Glutamatergic neuron (in vitro differentiated cells): Measurements from ENCODE around the gene ESR1. TPM values are rescaled to one million over a fixed set of nuclear protein-coding genes. Genes with fewer than 3 reads are reported as not detected.

Experiments
- DNase-seq: peaks from one replicate; pipeline ENCODE4 v3.0.0; 2022
- H3K27ac Mint-ChIP-seq: one replicate; pipeline ENCODE4 v1.8.0; 2020; ENCODE audit warnings: mild to moderate bottlenecking, mixed read lengths, inconsistent platforms; ENCODE audit not compliant: unreplicated experiment
- H3K27me3 Mint-ChIP-seq: one replicate; pipeline ENCODE4 v1.8.0; 2020; ENCODE audit warnings: mild to moderate bottlenecking, moderate library complexity, mixed read lengths, inconsistent platforms; ENCODE audit not compliant: unreplicated experiment
- H3K36me3 Mint-ChIP-seq: one replicate; pipeline ENCODE4 v1.8.0; 2020; ENCODE audit warnings: mild to moderate bottlenecking, mixed read lengths, inconsistent platforms; ENCODE audit not compliant: unreplicated experiment
- H3K4me1 Mint-ChIP-seq: one replicate; pipeline ENCODE4 v1.8.0; 2020; ENCODE audit warnings: mild to moderate bottlenecking, low read depth, mixed read lengths, inconsistent platforms; ENCODE audit not compliant: unreplicated experiment
- H3K4me3 Mint-ChIP-seq: one replicate; pipeline ENCODE4 v1.8.0; 2020; ENCODE audit warnings: mild to moderate bottlenecking, mixed read lengths, inconsistent platforms; ENCODE audit not compliant: unreplicated experiment
- H3K9me3 Mint-ChIP-seq: one replicate; pipeline ENCODE4 v1.8.0; 2020; ENCODE audit warnings: mild to moderate bottlenecking, moderate library complexity, mixed read lengths, inconsistent platforms; ENCODE audit not compliant: unreplicated experiment
- CTCF ChIP-seq: fragments of 200-600 bp; sonication (generic); IDR thresholded peaks from one replicate; pipeline ENCODE4 v1.5.0; 2021; ENCODE audit not compliant: partially characterized antibody, unreplicated experiment
- total RNA-seq: library from RNA; stranded (reverse); fragmentation: NEBNext Ultra II Directional; extraction: Animal tissue kit (Norgen Biotek cat#: 25700); gene quantifications from one replicate; pipeline ENCODE4 v1.2.1, GENCODE V29; 2021; ENCODE audit not compliant: unreplicated experiment

Gene ESR1
- total RNA-seq, 1 donor from 2014 or later, result not detected

- Mint-ChIP-seq H3K27me3 (no peaks in the 10 kb centered on the region), H3K9me3 (no peaks in the 10 kb centered on the region), H3K27ac (no peak overlapping the region), H3K4me1 (peaks cover 6% of the 10 kb centered on the region), H3K36me3 (no peaks in the 10 kb centered on the region), H3K4me3 (no peak overlapping the region)
- TF ChIP-seq CTCF, result no peak
- DNase-seq, result no peak
These were observed 289.5 kb downstream of the ESR1 start for GRCh38 chr6:152096863-152097496.

GRCh38 chr6:152098683-152099082 is 291.2 kb downstream of the ESR1 start:
- DNase-seq, result no peak
- no peak overlapping the region for H3K27ac Mint-ChIP-seq
- peaks cover 2% of the 10 kb centered on the region for H3K27me3 Mint-ChIP-seq
- H3K4me3 Mint-ChIP-seq, result no peak overlapping the region
- no peaks in the 10 kb centered on the region for H3K9me3 Mint-ChIP-seq
- H3K4me1 Mint-ChIP-seq, result peaks cover 6% of the 10 kb centered on the region
- TF ChIP-seq CTCF, result no peak
- no peaks in the 10 kb centered on the region for H3K36me3 Mint-ChIP-seq

GRCh38 chr6:152099446-152100182 is 292.1 kb downstream of the ESR1 start:
- no peaks in the 10 kb centered on the region for H3K9me3 Mint-ChIP-seq
- TF ChIP-seq CTCF, result no peak
- peaks cover 2% of the 10 kb centered on the region for H3K27me3 Mint-ChIP-seq
- H3K36me3 Mint-ChIP-seq, result no peaks in the 10 kb centered on the region
- DNase-seq, result no peak
- no peak overlapping the region for H3K4me3 Mint-ChIP-seq
- H3K4me1 Mint-ChIP-seq, result peaks cover 3% of the 10 kb centered on the region
- no peak overlapping the region for H3K27ac Mint-ChIP-seq

- peaks cover 2% of the 10 kb centered on the region for H3K27me3 Mint-ChIP-seq
These were observed 292.7 kb downstream of the ESR1 start for GRCh38 chr6:152100183-152100618.

More at GRCh38 chr6:152100183-152100618, 292.7 kb downstream of the ESR1 start:
- Mint-ChIP-seq H3K4me3 (no peak overlapping the region), H3K27ac (no peak overlapping the region), H3K36me3 (no peaks in the 10 kb centered on the region), H3K9me3 (no peaks in the 10 kb centered on the region), H3K4me1 (peaks cover 3% of the 10 kb centered on the region)
- no peak for DNase-seq
- TF ChIP-seq CTCF, result no peak
